ENCODE measurements around the gene RIPPLY3.
A peak's percentile ranks its signal among the peaks of the same experiment; 100 is the strongest.
"Not testable (repeated sequence)": the region's sequence is repeated elsewhere in the genome, so short reads cannot be mapped to it uniquely, and the experiment has no call there.

RIPPLY3 gene

GRCh38 chr21:37001441-37001840 lies 5.1 kb upstream of the RIPPLY3 start:
- H3K9ac ChIP-seq (ENCODE audit: low read length): no peak overlapping the region
- no peaks in the 10 kb centered on the region for H3K9me3 ChIP-seq (ENCODE audit: control insufficient read depth, low read length)

GRCh38 chr21:37002851-37003250 lies 3.7 kb upstream of the RIPPLY3 start:
- DNase-seq (ENCODE audit: low read depth); H3K4me1 ChIP-seq (ENCODE audit: control insufficient read depth, insufficient read depth, low read length); H3K9ac ChIP-seq (ENCODE audit: low read length); H3K9me3 ChIP-seq (ENCODE audit: control insufficient read depth, low read length); H3K36me3 ChIP-seq (ENCODE audit: control insufficient read depth, insufficient read depth, low read length, severe bottlenecking); H3K27me3 ChIP-seq (replicated peaks; ENCODE audit: control insufficient read depth, insufficient read depth, low read length); H3K4me3 ChIP-seq (ENCODE audit: low read length): not testable (repeated sequence)

More at GRCh38 chr21:37001441-37001840, 5.1 kb upstream of the RIPPLY3 start:
- H3K4me1 ChIP-seq (ENCODE audit: control insufficient read depth, insufficient read depth, low read length): no peaks in the 10 kb centered on the region
- peak; percentile 47 for DNase-seq (ENCODE audit: low read depth)
- no peak overlapping the region for H3K4me3 ChIP-seq (ENCODE audit: low read length)
- no peaks in the 10 kb centered on the region for H3K36me3 ChIP-seq (ENCODE audit: control insufficient read depth, insufficient read depth, low read length, severe bottlenecking)
- H3K27me3 ChIP-seq (replicated peaks; ENCODE audit: control insufficient read depth, insufficient read depth, low read length): peaks cover 11% of the 10 kb centered on the region

- DNase-seq (ENCODE audit: low read depth); H3K9me3 ChIP-seq (ENCODE audit: control insufficient read depth, low read length); H3K36me3 ChIP-seq (ENCODE audit: control insufficient read depth, insufficient read depth, low read length, severe bottlenecking); H3K9ac ChIP-seq (ENCODE audit: low read length); H3K4me1 ChIP-seq (ENCODE audit: control insufficient read depth, insufficient read depth, low read length); H3K4me3 ChIP-seq (ENCODE audit: low read length): not testable (repeated sequence)
- peaks cover 14% of the 10 kb centered on the region for H3K27me3 ChIP-seq (replicated peaks; ENCODE audit: control insufficient read depth, insufficient read depth, low read length)
Observed at GRCh38 chr21:37003917-37004316, 2.6 kb upstream of the RIPPLY3 start.

- H3K36me3 ChIP-seq (ENCODE audit: control insufficient read depth, insufficient read depth, low read length, severe bottlenecking): no peaks in the 10 kb centered on the region
- no peaks in the 10 kb centered on the region for H3K4me1 ChIP-seq (ENCODE audit: control insufficient read depth, insufficient read depth, low read length)
- no peaks in the 10 kb centered on the region for H3K9me3 ChIP-seq (ENCODE audit: control insufficient read depth, low read length)
- no peak for DNase-seq (ENCODE audit: low read depth)
- peak overlapping the region; percentile 52 for H3K4me3 ChIP-seq (ENCODE audit: low read length)
- no peak overlapping the region for H3K9ac ChIP-seq (ENCODE audit: low read length)
- H3K27me3 ChIP-seq (replicated peaks; ENCODE audit: control insufficient read depth, insufficient read depth, low read length): peaks cover 14% of the 10 kb centered on the region
Observed at GRCh38 chr21:37005548-37006485, 685 bp upstream of the RIPPLY3 start.

- Histone ChIP-seq H3K4me1 (ENCODE audit: control insufficient read depth, insufficient read depth, low read length) (no peaks in the 10 kb centered on the region), H3K27me3 (replicated peaks; ENCODE audit: control insufficient read depth, insufficient read depth, low read length) (peaks cover 14% of the 10 kb centered on the region), H3K36me3 (ENCODE audit: control insufficient read depth, insufficient read depth, low read length, severe bottlenecking) (no peaks in the 10 kb centered on the region), H3K9ac (ENCODE audit: low read length) (no peak overlapping the region), H3K9me3 (ENCODE audit: control insufficient read depth, low read length) (no peaks in the 10 kb centered on the region), H3K4me3 (ENCODE audit: low read length) (no peak overlapping the region)
- DNase-seq (ENCODE audit: low read depth): no peak
Observed at GRCh38 chr21:37008724-37009123, 2.2 kb downstream of the RIPPLY3 start.

GRCh38 chr21:37009740-37010341 lies 3.3 kb downstream of the RIPPLY3 start:
- H3K27me3 ChIP-seq (replicated peaks; ENCODE audit: control insufficient read depth, insufficient read depth, low read length): peaks cover 14% of the 10 kb centered on the region
- no peaks in the 10 kb centered on the region for H3K9me3 ChIP-seq (ENCODE audit: control insufficient read depth, low read length)
- DNase-seq (ENCODE audit: low read depth): peak; percentile 78
- no peaks in the 10 kb centered on the region for H3K4me1 ChIP-seq (ENCODE audit: control insufficient read depth, insufficient read depth, low read length)
- H3K4me3 ChIP-seq (ENCODE audit: low read length): peak overlapping the region; percentile 72
- H3K9ac ChIP-seq (ENCODE audit: low read length): peak overlapping the region; percentile 48
- no peaks in the 10 kb centered on the region for H3K36me3 ChIP-seq (ENCODE audit: control insufficient read depth, insufficient read depth, low read length, severe bottlenecking)

GRCh38 chr21:37017951-37018679 lies 11.6 kb downstream of the RIPPLY3 start:
- Histone ChIP-seq H3K9ac (ENCODE audit: low read length) (no peak overlapping the region), H3K4me1 (ENCODE audit: control insufficient read depth, insufficient read depth, low read length) (no peaks in the 10 kb centered on the region), H3K27me3 (replicated peaks; ENCODE audit: control insufficient read depth, insufficient read depth, low read length) (peaks cover 19% of the 10 kb centered on the region), H3K9me3 (ENCODE audit: control insufficient read depth, low read length) (no peaks in the 10 kb centered on the region), H3K36me3 (ENCODE audit: control insufficient read depth, insufficient read depth, low read length, severe bottlenecking) (no peaks in the 10 kb centered on the region), H3K4me3 (ENCODE audit: low read length) (no peak overlapping the region)
- no peak for DNase-seq (ENCODE audit: low read depth)

GRCh38 chr21:37026499-37026898 lies 20.0 kb downstream of the RIPPLY3 start:
- H3K4me1 ChIP-seq (ENCODE audit: control insufficient read depth, insufficient read depth, low read length): peaks cover 14% of the 10 kb centered on the region
- H3K36me3 ChIP-seq (ENCODE audit: control insufficient read depth, insufficient read depth, low read length, severe bottlenecking): no peaks in the 10 kb centered on the region
- H3K9ac ChIP-seq (ENCODE audit: low read length): peak overlapping the region; percentile 44
- peak overlapping the region; percentile 20 for H3K4me3 ChIP-seq (ENCODE audit: low read length)
- no peak for DNase-seq (ENCODE audit: low read depth)
- H3K27me3 ChIP-seq (replicated peaks; ENCODE audit: control insufficient read depth, insufficient read depth, low read length): peaks cover 9% of the 10 kb centered on the region
- no peaks in the 10 kb centered on the region for H3K9me3 ChIP-seq (ENCODE audit: control insufficient read depth, low read length)

- Histone ChIP-seq H3K9me3 (ENCODE audit: control insufficient read depth, low read length) (no peaks in the 10 kb centered on the region), H3K36me3 (ENCODE audit: control insufficient read depth, insufficient read depth, low read length, severe bottlenecking) (no peaks in the 10 kb centered on the region), H3K4me3 (ENCODE audit: low read length) (no peak overlapping the region), H3K4me1 (ENCODE audit: control insufficient read depth, insufficient read depth, low read length) (peaks cover 19% of the 10 kb centered on the region), H3K27me3 (replicated peaks; ENCODE audit: control insufficient read depth, insufficient read depth, low read length) (peaks cover 9% of the 10 kb centered on the region), H3K9ac (ENCODE audit: low read length) (no peak overlapping the region)
- DNase-seq (ENCODE audit: low read depth): peak; percentile 42
Observed at GRCh38 chr21:37028570-37028969, 22.1 kb downstream of the RIPPLY3 start.

- DNase-seq (ENCODE audit: low read depth): no peak
- no peak overlapping the region for H3K9ac ChIP-seq (ENCODE audit: low read length)
Observed at GRCh38 chr21:37030864-37031263, 24.4 kb downstream of the RIPPLY3 start.

GRCh38 chr21:37032293-37032692 lies 25.8 kb downstream of the RIPPLY3 start:
- Histone ChIP-seq H3K4me1 (ENCODE audit: control insufficient read depth, insufficient read depth, low read length) (peaks cover 8% of the 10 kb centered on the region), H3K27me3 (replicated peaks; ENCODE audit: control insufficient read depth, insufficient read depth, low read length) (peaks cover 8% of the 10 kb centered on the region), H3K36me3 (ENCODE audit: control insufficient read depth, insufficient read depth, low read length, severe bottlenecking) (no peaks in the 10 kb centered on the region), H3K9me3 (ENCODE audit: control insufficient read depth, low read length) (no peaks in the 10 kb centered on the region), H3K4me3 (ENCODE audit: low read length) (no peak overlapping the region), H3K9ac (ENCODE audit: low read length) (no peak overlapping the region)
- DNase-seq (ENCODE audit: low read depth): no peak

More at GRCh38 chr21:37030864-37031263, 24.4 kb downstream of the RIPPLY3 start:
- Histone ChIP-seq H3K36me3 (ENCODE audit: control insufficient read depth, insufficient read depth, low read length, severe bottlenecking) (no peaks in the 10 kb centered on the region), H3K4me1 (ENCODE audit: control insufficient read depth, insufficient read depth, low read length) (peaks cover 19% of the 10 kb centered on the region), H3K9me3 (ENCODE audit: control insufficient read depth, low read length) (no peaks in the 10 kb centered on the region), H3K4me3 (ENCODE audit: low read length) (no peak overlapping the region), H3K27me3 (replicated peaks; ENCODE audit: control insufficient read depth, insufficient read depth, low read length) (peaks cover 9% of the 10 kb centered on the region)

All from adipocyte (in vitro differentiated cells).